ENCODE results near the gene SNX24.
"Not testable (repeated sequence)": the region's sequence is repeated elsewhere in the genome, so short reads cannot be mapped to it uniquely, and the experiment has no call there.

The SNX24 gene

DNA sequence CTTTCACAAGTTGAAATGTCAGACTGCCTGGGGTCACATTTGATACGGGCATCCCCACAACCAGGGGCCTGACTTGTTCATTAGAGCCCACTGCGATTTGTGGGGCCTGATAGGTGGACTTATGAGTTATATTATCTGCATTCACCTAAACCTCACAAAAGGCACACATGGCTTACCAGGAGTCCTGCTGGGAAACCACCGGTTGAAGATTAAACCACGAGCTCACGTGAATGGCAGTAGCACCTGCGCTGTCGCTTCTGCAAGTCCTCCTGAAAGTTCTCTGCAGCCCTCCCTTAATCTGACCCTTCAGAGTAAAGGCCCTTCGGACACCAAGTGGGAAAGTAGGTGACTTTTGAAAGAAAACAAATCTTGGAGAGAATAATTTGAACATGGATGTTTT is 122.2 kb downstream of the SNX24 start:
- no peak for DNase-seq (ENCODE audit: low spot score)
- CTCF ChIA-PET: no interaction called here
- POLR2A ChIA-PET (ENCODE audit: low non-redundant PET): no interaction called here
- H3K27ac ChIP-seq: no peak overlapping the region
- TF ChIP-seq, protein P1, sequence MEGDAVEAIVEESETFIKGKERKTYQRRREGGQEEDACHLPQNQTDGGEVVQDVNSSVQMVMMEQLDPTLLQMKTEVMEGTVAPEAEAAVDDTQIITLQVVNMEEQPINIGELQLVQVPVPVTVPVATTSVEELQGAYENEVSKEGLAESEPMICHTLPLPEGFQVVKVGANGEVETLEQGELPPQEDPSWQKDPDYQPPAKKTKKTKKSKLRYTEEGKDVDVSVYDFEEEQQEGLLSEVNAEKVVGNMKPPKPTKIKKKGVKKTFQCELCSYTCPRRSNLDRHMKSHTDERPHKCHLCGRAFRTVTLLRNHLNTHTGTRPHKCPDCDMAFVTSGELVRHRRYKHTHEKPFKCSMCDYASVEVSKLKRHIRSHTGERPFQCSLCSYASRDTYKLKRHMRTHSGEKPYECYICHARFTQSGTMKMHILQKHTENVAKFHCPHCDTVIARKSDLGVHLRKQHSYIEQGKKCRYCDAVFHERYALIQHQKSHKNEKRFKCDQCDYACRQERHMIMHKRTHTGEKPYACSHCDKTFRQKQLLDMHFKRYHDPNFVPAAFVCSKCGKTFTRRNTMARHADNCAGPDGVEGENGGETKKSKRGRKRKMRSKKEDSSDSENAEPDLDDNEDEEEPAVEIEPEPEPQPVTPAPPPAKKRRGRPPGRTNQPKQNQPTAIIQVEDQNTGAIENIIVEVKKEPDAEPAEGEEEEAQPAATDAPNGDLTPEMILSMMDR (conservative IDR thresholded peaks at IDR 0.05; ENCODE audit: low read depth): no peak

DNA sequence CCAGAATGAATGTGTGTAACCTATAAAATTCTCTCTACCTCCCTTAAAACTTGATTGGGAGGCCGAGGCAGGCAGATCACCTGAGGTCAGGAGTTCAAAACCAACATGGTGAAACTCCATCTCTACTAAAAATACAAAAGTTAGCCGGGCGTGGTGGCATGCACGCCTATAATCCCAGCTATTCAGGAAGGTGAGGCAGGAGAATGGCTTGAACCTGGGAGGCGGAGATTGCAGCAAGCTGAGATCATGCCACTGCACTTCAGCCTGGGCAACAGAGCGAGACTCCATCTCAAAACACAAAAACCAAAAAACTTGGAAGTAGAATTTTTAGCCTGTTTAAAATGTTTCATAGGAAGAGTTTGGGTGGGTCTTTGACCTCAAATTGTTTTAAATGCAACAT is 122.6 kb downstream of the SNX24 start:
- POLR2A ChIA-PET (ENCODE audit: low non-redundant PET); DNase-seq (ENCODE audit: low spot score); CTCF ChIA-PET; H3K27ac ChIP-seq: not testable (repeated sequence)

DNA sequence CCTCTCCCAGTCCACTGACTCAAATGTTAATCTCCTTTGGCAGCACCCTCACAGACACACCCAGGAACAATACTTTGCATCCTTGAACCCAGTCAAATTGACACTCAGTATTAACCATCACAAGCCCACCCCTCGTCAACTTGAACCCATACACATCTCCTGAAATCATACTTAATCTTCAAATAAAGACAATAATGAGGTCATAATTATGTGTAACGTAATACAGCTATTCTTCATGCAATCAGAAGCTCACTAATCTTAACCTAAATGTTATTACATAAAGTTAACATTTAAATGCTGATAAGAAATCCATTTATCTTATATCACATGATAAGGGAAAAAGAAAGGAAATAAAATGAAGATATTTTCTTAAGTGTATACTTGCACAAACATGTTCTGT is 125.9 kb downstream of the SNX24 start:
- ChIA-PET CTCF (no interaction called here), POLR2A (ENCODE audit: low non-redundant PET) (no interaction called here)
- TF ChIP-seq, protein P1 (conservative IDR thresholded peaks at IDR 0.05; ENCODE audit: low read depth): no peak
- no peak for DNase-seq (ENCODE audit: low spot score)
- H3K27ac ChIP-seq: no peak overlapping the region

DNA sequence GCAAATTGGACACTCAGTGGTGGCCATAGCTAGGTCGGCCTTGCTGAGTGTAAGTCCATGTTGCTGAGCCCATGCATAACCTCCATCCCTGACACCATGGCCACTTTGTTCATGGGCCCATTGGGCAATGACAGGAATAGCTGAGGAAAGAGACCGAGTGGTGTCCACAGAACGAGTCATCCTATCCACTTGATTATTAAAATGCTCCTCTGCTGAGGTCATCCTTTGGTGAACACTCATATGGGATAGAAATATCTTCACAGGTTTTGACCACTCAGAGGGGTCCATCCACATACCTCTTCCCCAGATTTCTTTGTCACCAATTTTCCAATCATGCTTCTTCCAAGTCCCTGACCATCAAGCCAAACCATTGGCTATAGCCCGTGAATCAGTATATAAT is 127.5 kb downstream of the SNX24 start:
- H3K27ac ChIP-seq: no peak overlapping the region
- no peak for DNase-seq (ENCODE audit: low spot score)
- POLR2A ChIA-PET (ENCODE audit: low non-redundant PET): no interaction called here
- TF ChIP-seq, protein P1 (conservative IDR thresholded peaks at IDR 0.05; ENCODE audit: low read depth): no peak
- CTCF ChIA-PET: no interaction called here

DNA sequence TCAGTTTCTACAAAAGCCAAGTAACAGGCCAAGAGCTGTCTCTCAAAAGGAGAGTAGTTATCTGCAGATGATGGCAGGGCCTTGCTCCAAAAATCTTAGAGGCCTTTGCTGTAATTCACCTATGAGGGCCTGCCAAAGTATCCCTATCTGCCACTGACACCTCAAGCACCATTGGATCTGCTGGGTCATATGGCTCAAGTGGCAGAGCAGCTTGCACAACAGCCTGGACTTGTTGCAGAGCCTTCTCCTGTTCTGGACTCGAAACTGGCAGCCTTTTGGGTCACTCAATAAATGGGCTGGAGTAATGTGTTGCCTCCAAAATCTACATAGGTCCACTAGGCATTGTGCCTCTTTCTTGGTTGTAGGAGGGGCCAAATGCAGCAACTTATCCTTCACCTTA is 128.3 kb downstream of the SNX24 start:
- POLR2A ChIA-PET (ENCODE audit: low non-redundant PET); H3K27ac ChIP-seq; CTCF ChIA-PET; DNase-seq (ENCODE audit: low spot score): not testable (repeated sequence)

DNA sequence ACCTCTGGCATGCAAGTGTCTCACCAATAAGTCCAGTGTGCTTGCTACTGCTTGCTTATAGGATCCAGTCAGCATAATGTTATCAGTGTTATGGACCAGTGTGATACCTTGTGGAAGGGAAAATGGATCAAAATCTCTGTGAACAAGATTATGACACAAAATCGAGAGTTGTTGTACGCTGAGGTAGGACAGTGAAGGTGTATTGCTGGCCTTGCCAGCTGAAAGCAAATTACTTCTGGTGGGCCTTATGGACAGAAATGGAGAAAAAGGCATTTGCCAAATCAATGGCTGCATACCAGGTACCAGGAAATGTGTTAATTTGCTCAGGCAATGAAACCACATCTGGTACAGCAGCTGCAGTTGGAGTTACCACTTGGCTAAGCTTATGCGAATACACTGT is 128.8 kb downstream of the SNX24 start:
- H3K27ac ChIP-seq; DNase-seq (ENCODE audit: low spot score); POLR2A ChIA-PET (ENCODE audit: low non-redundant PET): not testable (repeated sequence)
- CTCF ChIA-PET: interaction anchor here (0.6 kb wide), 1 partner anchor 1449 kb away, joined by 3 read pairs; no protein-coding TSS in a partner anchor

DNA sequence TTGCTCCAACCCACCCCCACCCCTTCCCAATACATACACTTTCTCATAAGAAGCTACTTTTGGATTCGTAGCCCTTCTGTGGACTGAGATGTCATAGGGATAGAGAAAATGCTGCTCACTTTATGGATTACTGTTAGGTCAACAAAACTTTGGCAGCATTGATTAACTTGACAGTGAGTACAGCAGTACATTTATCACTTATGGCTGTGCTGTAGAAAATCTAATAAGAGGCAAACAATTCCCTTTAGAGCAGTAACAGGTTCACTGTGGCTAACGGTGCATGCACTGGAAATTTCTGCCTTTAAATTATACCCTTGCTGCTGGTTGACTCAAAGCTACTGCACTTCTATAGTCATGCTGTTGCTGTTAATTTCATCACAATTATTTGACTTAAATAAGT is 131.9 kb downstream of the SNX24 start:
- TF ChIP-seq, protein P1 (conservative IDR thresholded peaks at IDR 0.05; ENCODE audit: low read depth): no peak
- POLR2A ChIA-PET (ENCODE audit: low non-redundant PET): no interaction called here
- CTCF ChIA-PET: no interaction called here
- no peak overlapping the region for H3K27ac ChIP-seq
- no peak for DNase-seq (ENCODE audit: low spot score)

DNA sequence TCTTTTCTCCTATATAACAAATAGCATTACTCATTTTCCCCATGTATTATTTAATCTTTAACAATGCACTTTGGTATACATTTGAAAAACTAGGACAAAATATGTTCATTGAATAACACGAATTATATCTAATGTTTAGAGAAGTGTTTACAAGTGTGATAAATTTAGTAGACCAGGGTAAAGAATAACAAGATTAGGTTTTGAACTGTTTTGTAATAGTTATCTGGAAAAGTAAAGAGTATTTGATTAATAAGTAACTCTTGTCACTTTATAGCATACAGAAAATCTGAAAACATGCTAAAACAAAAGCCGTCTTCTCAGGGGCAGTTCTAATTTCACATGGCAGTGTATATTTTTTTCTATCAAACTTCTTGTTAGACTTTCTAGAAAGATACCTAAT is 132.7 kb downstream of the SNX24 start:
- CTCF ChIA-PET: interaction anchor here (0.7 kb wide), 1 partner anchor 328 kb away, joined by 3 read pairs; no protein-coding TSS in a partner anchor
- no peak for DNase-seq (ENCODE audit: low spot score)
- TF ChIP-seq, protein P1 (conservative IDR thresholded peaks at IDR 0.05; ENCODE audit: low read depth): no peak
- POLR2A ChIA-PET (ENCODE audit: low non-redundant PET): no interaction called here
- H3K27ac ChIP-seq: no peak overlapping the region
